ENCODE measurements around the gene MT1HL1.
"Not testable (repeated sequence)": the region's sequence is repeated elsewhere in the genome, so short reads cannot be mapped to it uniquely, and the experiment has no call there.

Gene MT1HL1

DNA sequence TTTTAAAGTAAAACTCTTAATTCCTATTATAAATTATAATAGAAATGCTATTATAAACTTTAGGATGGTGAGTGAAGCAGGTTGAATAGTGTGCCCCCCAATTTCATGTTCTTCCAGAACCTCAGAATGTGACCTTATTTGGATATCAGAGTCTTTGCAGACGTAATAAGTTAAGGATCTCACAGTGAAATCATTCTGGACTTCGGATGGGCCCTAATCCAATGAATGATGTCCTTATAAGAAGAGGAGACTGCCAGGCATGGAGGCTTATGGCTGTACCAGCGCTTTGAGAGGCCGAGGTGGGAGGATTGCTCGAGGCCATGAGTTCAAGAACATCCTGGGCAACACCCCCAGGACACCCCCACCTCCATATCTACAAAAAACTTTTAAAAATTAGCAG lies 9.4 kb upstream of the MT1HL1 start:
- no peak for FAIRE-seq

DNA sequence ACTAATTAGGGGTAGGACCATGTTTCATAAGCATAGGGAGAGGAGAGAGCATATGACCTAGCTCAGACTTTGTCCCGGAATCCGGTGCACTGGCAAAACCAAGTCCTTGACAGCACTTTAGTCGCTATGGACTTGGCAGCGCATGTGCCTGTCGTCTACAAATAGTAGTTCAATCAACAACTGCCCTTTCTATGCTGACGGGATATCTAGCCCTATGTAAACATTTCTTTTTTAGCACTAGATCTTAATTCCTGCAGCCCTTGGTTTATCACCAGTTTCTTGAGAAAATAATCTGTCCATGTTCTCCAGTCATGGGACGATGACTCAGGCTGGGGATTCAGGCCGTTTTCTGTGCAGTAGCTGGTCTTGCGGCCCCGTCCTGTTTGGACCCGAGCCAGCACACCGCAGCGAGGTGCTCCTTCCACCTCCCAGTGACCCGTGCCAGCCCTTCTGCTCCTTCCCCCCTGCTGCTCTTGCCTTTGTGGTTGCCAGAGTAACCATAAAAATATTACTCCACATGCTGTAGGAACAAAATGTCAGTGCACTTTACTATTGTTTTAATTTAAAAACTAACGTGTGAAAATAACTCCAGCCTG lies 8.6 kb upstream of the MT1HL1 start:
- no peak for FAIRE-seq

DNA sequence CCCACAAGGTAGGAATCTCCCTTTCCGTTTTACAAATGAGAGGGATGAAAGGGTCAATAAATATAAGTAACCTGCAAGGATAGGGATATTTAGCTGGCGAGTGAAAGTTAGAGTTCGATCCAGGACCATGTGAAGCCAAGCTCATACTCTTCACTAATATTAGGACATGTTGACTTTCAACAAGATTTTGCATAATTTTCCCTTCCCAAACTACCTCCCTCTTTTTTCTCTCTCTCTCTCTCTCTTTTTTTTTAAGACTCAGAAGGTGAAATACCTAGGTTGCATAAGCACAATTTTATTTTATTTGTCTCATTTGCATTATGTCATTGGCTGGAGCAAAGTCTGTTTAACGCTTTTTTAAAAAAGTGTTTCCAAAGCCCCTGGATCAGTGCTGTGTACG lies 8.1 kb upstream of the MT1HL1 start:
- FAIRE-seq, result no peak

DNA sequence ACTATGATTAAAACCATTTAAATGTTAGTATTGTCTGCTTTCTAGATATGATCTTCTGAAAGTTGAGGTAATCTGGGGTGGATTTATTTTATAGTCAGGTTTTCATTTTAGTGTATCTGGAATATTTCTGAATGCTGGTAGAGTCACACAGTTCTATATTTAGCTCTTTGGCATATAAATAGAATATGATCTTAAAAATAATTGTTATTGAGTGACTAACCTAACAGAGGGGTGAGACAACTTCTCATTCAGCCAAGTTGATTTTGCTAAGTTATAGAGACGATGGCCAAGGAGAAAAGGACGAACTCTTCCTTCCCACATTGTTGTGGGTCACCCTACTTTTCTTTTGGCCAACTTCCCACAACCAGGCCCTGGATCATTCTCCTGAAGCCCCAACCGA lies 7.2 kb upstream of the MT1HL1 start:
- FAIRE-seq, result no peak

DNA sequence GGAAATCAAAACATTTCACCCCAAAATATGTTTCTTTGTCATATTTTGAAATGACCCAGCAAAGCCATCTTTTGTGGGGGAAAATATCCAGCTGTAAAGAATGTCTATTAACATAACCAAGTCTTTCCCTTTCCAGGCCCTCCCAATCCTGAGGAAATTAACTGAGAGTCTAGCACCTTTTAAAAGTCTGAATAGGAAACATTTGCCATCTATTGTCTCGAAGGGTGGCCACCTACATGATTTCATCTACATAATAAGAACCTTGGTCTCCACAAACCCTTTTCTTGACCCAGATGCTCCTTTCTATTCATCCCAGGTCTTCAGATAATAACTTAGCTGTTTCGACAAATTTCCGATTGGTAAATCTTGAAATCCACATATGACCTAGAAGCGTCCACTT lies 5.4 kb upstream of the MT1HL1 start:
- FAIRE-seq, result no peak

DNA sequence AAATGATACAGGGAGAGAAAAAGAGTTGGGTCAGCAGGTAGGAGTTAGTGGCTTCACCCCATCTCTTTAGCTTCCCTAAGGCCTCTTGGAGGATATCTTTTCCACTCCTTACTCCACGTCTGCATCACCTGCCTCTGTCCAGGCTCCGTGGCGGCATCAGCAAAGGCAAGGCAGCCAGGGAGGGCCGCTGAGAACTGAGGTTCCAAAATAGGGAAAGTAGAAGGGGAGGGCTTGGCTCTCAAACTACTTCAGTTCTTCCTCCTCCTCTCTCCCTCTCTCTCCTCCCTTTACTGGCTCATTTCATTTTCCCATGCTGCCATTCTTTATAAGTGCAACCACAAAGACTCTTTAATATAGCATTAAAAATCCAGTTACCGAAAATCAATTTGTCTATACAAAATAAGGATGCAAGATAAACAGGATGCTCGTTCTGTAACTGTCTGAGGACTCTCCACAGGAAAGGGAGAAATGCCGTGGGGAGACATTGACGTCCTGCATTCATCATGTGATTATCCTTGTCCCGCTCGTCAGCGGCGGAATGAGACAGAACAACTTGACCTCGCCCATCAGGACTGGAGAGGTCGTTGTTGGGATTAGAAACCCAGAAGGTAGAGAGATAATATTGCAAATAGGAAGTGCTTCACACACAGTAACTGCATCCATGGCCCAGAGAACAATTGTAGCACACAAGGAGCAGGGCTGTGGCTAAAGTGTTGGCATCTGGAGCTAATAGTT lies 3.1 kb upstream of the MT1HL1 start:
- no peak for FAIRE-seq

DNA sequence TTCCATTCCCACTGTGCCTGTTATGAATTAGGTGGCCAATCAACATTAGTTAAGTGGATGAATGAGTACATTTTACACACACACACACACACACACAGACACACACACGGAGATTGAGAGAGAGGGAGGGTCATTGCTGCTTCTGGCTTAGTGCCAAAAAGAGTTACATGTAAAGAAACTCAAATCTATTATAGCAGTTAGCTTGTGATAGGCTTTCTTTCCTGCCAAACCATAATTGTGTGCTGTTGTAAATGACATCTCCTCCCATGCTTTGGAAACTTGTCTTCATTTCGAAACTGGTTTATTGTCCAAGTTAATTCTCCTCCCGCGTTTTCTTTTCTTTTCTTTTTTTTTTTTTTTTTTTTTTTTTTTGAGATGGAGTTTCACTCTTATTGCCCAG lies 1.4 kb upstream of the MT1HL1 start:
- no peak for FAIRE-seq

DNA sequence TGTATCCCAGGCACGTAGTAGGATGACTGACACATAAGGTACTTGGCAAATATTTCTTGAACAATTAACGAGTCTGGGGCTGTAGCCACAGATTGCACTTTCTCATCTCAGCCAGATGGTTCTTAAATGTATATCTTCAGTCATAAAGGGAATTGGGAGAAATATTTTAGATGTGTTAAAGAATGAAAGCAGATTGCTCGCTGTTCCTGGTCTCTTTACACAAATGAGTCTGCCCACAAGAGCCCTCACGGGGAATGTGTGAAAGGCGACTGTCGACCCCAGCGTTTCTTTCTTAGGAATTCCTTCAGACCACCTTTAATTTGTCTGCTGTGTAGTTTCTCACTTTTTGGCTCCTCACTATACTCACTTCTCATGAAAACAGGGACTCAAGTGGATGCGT lies 725 bp downstream of the MT1HL1 start:
- FAIRE-seq, result no peak

DNA sequence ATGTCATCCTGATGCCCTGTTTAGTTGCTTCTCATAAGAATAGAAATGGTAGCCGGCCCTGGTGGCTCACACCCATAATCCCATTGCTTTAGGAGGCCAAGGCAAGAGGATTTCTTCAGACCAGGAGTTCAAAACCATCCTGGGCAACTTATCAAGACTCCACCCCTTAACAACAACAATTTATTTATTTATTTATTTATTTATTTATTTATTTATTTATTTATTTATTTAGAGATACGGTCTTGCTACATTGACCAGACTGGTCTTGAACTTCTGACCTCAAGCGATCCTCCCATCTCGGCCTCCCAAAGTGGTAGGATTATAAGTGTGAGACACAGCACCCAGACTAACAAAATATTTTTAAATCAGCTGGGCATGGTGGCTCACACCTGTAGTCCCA lies 4.0 kb downstream of the MT1HL1 start:
- FAIRE-seq, result no peak

DNA sequence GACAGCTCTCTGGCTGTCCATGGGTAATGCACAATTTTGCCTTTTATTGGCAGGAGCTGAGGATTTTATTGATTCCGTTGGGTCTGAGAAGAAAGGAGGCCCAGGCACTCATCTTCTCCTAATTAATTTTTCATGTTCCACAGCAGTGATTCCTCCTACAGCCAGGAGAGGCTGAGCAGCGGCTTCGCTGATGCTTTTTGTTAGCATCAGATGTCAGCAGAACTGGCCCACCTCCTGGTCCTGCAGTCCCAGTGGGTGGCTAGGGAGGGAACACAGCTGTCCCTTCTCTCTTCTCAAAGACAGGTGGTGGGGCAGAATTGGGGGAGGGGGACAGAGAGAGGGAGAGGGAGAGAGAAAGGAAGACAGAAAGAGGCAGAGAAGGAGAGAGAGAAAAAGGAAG lies 5.7 kb downstream of the MT1HL1 start:
- no peak for FAIRE-seq

DNA sequence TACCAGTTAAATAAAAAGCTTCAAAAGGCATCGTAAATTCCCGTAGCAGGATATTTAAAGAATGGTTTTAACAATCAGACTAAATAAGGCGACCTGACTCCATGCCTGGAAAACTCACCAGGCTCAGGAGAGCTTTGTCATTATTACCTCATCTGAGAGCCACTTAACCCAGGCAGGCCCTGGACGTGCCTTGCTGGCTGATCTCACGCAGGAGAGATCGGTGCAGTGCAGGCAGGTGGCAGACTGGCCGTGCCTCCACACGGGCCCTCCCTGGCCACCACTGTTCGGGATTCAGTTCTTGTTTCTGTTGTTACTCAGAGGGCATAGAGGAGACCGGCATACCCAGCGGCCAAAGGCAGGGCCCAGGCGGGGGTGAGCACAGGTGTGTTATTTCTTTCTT lies 6.4 kb downstream of the MT1HL1 start:
- FAIRE-seq, result no peak

DNA sequence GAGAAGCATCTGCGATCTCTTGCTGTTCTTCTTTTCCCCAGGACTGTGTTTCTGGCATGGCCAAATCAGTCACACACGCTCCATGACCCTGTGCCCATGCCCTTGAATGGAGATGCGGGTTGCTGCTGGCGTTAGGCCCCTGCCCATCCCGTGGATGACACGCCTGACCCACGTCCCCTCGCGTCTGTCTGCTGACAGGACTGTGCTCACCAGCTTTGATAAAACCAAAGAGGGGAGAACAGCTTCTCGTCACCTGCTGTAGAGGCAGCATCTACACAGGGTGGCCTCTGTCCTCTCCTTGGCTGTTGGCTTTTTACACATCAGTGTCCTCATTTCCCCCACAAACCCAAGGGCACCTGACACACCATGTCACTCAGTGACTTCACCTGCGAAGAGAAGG lies 6.9 kb downstream of the MT1HL1 start:
- no peak for FAIRE-seq

DNA sequence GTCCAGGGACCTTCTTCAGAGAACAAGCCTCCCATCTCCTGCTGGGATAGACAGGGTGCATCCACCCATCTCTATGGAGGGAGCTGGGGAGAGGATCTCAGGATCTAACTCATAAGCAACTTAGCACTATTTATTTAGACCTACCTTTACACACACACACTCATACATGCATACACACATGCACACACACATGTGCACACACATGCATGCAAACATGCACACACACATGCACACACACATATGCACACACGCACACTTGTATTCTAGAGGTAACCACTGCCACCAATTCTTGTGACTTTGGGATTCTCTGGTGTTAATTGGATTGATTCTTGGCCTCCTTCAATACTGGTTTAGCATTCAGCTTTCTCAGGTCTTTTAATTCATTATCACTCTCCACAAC lies 9.8 kb downstream of the MT1HL1 start:
- no peak for FAIRE-seq

DNA sequence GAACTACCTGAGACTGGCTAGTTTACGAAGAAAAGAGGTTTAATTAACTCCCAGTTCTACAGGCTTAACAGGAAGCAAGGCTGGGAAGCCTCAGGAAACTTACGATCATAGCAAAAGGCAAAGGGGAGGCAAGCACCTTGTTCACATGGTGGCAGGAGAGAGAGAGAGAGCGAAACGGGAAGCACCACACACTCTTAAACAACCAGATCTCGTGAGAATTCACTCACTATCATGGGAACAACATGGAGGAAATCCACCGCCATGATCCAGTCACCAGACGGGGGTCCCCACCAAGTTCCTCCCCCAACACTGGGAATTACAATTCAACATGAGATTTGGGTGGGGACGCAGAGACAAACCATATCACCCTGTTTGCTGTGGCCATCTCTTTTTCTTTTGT lies 11.8 kb downstream of the MT1HL1 start:
- no peak for FAIRE-seq

DNA sequence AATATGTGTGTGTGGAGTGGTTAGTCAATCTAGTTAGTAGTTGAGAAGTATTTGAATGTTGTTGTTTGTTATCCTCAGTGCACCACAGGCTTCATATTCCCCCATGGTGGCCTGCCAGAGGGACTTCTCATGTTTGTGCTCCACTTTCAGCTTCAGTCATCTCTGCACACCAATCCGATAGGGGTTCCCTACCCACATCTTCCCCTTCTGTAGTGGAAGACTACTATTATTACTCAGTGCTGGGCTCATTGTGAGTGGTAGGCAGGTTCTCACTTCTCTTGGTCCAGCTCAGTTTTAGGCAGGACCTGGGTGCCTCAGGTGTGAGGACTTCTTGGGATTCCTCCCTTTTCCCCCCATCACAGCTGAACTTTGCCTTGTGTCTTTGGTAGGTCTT lies 14.2 kb downstream of the MT1HL1 start:
- FAIRE-seq, result no peak

DNA sequence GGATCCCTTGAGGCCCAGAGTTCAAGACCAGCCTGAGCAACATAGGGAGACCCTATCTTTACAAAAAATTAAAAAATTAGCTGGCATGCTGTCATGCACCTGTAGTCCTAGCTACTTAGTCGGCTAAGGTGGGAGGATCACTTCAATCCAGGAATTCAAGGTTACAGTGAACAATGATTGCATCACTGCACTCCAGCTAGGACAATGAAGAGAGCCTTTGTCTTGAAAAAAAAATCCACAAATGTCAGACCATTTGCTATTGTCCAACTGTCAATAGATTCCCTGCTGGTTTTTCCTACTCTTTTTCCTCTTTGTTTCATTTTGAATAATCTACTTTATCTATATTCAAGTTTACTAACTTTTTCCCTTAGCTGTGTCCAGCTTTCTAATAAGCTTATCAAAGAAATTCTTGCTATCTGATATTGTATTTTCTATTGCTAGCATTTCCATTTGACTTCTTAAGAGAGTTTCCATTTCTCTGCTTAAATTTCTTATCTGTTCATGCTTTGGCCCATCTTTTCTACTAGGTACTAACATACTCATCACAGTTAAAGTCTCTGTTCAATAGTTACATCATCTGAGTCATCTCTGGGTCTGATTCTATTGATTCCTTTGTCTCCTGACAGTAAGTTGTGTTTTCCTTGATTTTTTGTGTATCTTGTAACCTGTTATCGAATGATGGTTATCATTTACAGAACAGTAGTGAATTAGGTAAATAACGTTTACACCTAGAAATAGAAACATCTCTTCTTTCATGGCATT lies 14.8 kb downstream of the MT1HL1 start:
- no peak for FAIRE-seq

DNA sequence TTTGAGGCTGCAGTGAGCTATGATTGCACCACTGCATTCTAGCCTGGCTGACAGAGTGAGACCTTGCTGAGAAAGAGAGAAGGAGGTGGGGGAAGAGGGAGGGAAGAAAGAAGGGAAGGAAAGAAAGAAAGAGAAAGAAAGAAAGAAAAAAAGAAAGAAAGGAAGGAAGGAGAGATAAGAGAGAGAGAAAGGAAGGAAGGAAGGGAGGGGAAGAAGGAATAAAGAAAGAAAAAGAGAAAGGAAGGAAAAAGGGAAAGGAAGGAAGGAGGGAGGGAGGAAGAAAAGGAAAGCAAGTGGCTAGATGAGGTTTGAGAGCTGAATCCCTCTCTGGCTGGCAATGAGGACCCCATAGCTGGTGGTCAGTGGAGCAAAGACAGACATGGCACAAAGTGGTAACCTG lies 20.4 kb downstream of the MT1HL1 start:
- no peak for FAIRE-seq

DNA sequence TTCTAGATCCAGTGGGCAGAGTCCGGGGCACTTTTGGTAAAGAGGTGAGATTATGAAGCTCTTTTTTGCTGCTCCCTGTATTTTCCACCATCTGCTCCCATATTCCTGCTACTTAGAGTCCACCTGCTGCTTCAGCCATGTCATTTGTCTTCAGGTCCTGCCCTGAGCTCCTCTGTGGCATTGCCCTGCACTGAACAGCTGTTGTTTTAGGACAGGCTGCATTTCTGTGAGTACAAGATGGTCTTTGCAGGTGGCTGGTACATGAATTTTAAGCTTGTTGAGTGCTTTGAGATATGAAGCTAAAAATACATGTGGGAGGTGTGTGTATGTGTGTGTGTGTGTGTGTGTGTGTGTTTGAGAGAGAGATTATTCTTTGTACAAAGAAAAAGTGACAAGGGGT lies 21.9 kb downstream of the MT1HL1 start:
- no peak for FAIRE-seq

DNA sequence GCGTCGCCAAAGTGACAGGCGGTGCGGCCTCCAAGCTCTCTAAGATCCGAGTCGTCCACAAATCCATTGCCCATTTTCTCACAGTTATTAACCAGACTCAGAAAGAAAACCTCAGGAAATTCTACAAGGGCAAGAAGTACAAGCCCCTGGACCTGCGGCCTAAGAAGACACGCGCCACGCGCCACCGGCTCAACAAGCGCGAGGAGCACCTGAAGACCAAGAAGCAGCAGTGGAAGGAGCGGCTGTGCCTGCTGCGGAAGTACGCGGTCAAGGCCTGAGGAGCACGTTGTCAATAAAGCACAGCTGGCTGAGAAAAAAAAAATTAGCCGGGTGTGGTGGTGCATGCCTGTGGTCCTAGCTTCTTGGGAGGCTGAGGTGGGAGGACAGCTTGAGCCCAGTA lies 22.8 kb downstream of the MT1HL1 start:
- not testable (repeated sequence) for FAIRE-seq

DNA sequence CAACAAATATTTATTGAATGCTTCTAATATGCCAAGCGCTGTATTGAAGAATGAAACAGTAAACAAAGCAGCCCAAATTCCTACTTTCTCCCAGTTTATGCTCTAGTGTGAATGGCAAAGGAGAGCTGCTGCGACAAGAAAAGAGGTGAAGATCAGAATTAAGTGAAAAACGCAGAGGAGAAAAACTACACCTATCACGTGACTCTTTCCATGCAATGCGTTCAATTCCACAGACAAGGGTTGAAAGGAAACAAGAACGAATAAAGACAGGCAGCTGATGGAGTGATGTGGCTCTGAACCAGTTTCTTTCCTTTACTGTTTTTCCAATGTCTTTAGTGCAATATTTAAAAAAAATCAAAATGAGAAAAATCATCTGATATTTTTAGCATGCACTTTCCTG lies 23.6 kb downstream of the MT1HL1 start:
- FAIRE-seq, result no peak

DNA sequence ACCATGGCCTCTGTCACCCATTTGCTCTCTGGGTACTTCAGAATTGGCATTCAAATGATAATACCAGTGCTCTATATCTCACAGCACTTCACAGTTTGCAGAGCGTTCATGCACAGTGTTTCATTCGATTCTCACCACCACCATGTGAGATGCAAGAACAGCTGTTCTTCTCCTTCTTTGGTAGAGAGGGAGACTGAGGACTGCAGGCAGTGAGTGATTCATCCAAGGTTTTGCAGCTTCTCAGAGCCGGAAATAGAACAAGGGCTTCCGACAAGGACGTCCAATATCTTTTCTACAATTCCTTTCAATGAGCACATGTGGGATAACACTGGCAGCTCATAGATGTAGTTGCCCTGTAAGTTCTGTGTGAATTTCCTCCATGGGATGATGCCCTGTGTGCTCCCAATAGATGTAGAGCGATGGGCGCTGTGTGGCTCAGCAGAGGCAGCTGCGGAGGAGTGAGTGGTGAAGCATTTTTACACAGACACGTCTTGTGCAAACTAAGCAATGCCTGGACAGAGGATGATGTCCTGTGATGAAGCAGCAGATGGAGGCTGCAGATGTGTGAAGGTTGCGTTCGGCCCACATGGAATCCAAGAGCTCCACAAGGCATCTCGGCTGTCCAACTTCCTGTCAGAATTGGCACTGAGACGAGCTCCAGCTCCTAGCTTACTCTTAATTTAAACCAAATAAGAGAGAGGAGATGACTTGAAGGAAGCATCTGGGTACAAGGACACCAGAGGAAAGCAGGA lies 24.9 kb downstream of the MT1HL1 start:
- no peak for FAIRE-seq

DNA sequence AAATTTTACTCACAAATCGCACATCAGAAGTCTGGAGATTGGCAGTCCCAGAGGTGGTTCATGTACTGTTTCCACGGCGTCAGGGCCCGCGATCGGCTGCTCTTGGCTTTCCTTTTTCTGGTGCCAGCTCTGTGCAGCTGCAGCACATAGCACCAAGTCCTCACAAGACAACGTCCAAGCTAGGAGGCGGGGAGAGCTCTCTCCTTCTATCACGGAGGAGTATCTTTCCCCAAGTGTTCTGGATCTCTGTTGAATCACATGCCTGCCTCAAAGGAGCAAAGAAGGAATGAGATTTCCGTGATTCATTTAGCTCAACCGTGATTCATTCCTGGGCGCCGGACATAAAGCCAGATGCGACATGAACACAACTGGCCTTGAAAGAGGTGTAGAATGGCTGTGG lies 25.5 kb downstream of the MT1HL1 start:
- FAIRE-seq, result no peak

DNA sequence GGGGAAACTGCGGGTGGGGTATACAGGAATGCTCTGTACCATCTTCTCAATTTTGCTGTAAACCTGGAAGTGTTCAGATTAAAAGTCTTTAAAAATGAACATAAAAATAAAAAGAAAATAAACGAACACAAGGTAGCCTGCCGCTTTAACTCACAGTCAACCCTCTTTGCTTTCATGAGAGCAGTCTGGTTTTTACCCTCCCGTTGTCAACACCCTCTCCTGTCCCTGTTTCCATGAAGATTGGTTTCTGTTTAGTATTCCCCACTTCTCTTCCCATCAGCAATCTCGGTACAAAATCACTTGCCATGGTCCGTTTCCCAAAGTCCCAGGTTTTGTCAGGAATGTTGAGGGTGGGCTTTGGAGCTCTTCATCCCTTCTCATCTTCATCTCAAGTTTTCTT lies 28.8 kb downstream of the MT1HL1 start:
- FAIRE-seq, result no peak

DNA sequence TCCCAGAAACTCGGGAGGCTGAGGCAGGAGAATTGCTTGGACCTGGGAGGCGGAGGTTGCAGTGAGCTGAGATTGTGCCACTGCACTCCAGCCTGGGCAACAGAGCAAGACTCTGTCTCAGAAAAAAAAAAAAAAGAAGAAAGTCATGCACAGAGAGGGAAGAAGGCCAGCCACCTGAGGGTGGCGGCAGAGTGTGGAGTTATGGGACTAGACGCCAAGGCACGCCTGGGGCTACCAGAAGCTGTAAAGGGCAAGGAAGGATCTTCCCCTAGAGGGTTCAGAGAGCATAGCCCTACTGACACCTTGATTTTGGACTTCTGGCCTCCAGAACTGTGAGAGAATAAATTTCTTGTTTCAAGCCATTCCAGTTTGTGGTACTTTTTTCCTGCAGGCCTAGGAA lies 30.2 kb downstream of the MT1HL1 start:
- FAIRE-seq, result not testable (repeated sequence)

Data from G401.6 (cell line).